AG10803 (cell line): ENCODE data around the gene TNS3.

Source experiments
- DNase-seq: peaks from one replicate; pipeline ENCODE4 v3.0.0; 2010; ENCODE audit warnings: low read depth
- H3K4me3 ChIP-seq: 2 replicates; pipeline ENCODE4 v1.5.1; 2011; ENCODE audit warnings: mild to moderate bottlenecking, low read length, control low read depth
- CTCF ChIP-seq: conservative IDR thresholded peaks from 2 replicates; pipeline ENCODE4 v1.5.1; 2011; ENCODE audit warnings: mild to moderate bottlenecking, low read length, control low read depth, inconsistent platforms

The TNS3 gene

GRCh38 chr7:47379629-47380324 is 202.1 kb downstream of the TNS3 start:
- H3K4me3 ChIP-seq, result no peak overlapping the region
- no peak for TF ChIP-seq CTCF
- peak; percentile 54 for DNase-seq

- DNase-seq, result no peak
- H3K4me3 ChIP-seq, result no peak overlapping the region
- TF ChIP-seq CTCF, result no peak
These were observed 203.0 kb downstream of the TNS3 start for GRCh38 chr7:47378728-47379395.

GRCh38 chr7:47377741-47378140 is 204.2 kb downstream of the TNS3 start:
- no peak for TF ChIP-seq CTCF
- no peak for DNase-seq
- H3K4me3 ChIP-seq, result no peak overlapping the region

- TF ChIP-seq CTCF, result no peak
These were observed 204.8 kb downstream of the TNS3 start for GRCh38 chr7:47376991-47377616.

GRCh38 chr7:47375121-47375938 is 206.6 kb downstream of the TNS3 start:
- TF ChIP-seq CTCF, result no peak
- no peak overlapping the region for H3K4me3 ChIP-seq
- peak; percentile 79 for DNase-seq

More at GRCh38 chr7:47376991-47377616, 204.8 kb downstream of the TNS3 start:
- DNase-seq, result no peak
- H3K4me3 ChIP-seq, result no peak overlapping the region

GRCh38 chr7:47374538-47374937 is 207.4 kb downstream of the TNS3 start:
- H3K4me3 ChIP-seq, result no peak overlapping the region
- TF ChIP-seq CTCF, result no peak
- no peak for DNase-seq
